ENCODE data around the gene AAR2.

The AAR2 gene

DNA sequence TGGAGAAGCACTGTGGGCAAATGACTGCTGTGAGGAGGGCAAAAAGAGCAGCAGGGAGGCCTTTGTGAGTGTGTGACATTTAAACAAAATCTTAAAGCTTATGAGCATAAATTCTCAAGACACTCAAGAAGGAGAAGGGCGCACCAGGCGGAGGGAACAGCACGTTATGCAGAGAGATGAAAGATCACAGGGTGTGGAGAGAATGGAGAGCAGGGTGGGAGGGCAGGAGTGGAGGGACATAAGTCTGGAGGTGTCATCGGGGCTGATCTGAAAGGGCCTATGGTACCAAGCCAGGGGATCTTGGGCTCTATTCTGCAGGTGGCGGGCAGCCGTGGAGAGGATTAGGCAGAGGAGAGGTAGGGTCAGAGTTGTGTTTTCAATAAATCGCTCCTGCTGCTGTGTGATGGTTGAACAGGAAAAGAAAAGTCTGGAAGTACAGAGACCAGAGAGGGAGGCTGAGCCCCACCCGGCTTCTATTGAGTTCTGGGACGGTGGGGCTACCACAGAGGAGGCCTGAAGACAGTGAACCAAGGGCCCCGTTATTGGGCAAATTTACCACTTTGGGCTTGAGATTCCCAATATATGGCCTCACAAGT is 45.6 kb downstream of the AAR2 start:
- DNase-seq (ENCODE audit: low spot score) (peak; percentile 58), ATAC-seq (ENCODE audit: low read depth) (no peak)
- Histone ChIP-seq H3K27ac (ENCODE audit: poor library complexity, severe bottlenecking) (no peak overlapping the region), H3K4me1 (ENCODE audit: insufficient read depth, poor library complexity, severe bottlenecking) (no peaks in the 10 kb centered on the region), H3K4me3 (ENCODE audit: severe bottlenecking) (no peak overlapping the region), H3K36me3 (ENCODE audit: low read depth) (no peaks in the 10 kb centered on the region), H3K27me3 (ENCODE audit: insufficient read depth, poor library complexity, severe bottlenecking) (peaks cover 32% of the 10 kb centered on the region), H3K9me3 (ENCODE audit: severe bottlenecking) (no peaks in the 10 kb centered on the region)
- TF ChIP-seq, protein P1, sequence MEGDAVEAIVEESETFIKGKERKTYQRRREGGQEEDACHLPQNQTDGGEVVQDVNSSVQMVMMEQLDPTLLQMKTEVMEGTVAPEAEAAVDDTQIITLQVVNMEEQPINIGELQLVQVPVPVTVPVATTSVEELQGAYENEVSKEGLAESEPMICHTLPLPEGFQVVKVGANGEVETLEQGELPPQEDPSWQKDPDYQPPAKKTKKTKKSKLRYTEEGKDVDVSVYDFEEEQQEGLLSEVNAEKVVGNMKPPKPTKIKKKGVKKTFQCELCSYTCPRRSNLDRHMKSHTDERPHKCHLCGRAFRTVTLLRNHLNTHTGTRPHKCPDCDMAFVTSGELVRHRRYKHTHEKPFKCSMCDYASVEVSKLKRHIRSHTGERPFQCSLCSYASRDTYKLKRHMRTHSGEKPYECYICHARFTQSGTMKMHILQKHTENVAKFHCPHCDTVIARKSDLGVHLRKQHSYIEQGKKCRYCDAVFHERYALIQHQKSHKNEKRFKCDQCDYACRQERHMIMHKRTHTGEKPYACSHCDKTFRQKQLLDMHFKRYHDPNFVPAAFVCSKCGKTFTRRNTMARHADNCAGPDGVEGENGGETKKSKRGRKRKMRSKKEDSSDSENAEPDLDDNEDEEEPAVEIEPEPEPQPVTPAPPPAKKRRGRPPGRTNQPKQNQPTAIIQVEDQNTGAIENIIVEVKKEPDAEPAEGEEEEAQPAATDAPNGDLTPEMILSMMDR (IDR thresholded peaks at IDR 0.05; ENCODE audit: poor library complexity, severe bottlenecking): no peak

DNA sequence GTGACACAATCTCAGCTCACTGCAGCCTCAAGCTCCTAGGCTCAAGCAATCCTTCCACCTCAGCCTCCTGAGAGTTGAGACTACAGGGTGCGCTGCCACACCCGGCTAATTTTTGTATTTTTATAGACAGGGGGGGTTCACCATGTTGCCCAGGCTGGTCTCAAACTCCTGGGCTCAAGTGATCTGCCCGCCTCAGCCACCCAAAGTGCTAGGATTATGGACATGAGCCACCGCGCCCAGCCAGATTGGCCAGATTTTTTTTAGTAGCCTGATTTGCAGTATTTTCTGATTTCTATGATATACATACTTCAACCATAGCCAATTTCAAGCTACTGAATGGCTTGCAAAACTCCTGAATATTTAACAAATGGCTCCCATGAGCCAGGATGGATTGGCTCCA is 48.5 kb downstream of the AAR2 start:
- no peaks in the 10 kb centered on the region for H3K36me3 ChIP-seq (ENCODE audit: low read depth)
- no peak overlapping the region for H3K27ac ChIP-seq (ENCODE audit: poor library complexity, severe bottlenecking)
- TF ChIP-seq, protein P1 (IDR thresholded peaks at IDR 0.05; ENCODE audit: poor library complexity, severe bottlenecking): no peak
- no peak for ATAC-seq (ENCODE audit: low read depth)
- H3K9me3 ChIP-seq (ENCODE audit: severe bottlenecking): no peaks in the 10 kb centered on the region
- H3K27me3 ChIP-seq (ENCODE audit: insufficient read depth, poor library complexity, severe bottlenecking): peaks cover 47% of the 10 kb centered on the region
- DNase-seq (ENCODE audit: low spot score): peak; percentile 35
- H3K4me1 ChIP-seq (ENCODE audit: insufficient read depth, poor library complexity, severe bottlenecking): no peaks in the 10 kb centered on the region
- H3K4me3 ChIP-seq (ENCODE audit: severe bottlenecking): no peak overlapping the region

DNA sequence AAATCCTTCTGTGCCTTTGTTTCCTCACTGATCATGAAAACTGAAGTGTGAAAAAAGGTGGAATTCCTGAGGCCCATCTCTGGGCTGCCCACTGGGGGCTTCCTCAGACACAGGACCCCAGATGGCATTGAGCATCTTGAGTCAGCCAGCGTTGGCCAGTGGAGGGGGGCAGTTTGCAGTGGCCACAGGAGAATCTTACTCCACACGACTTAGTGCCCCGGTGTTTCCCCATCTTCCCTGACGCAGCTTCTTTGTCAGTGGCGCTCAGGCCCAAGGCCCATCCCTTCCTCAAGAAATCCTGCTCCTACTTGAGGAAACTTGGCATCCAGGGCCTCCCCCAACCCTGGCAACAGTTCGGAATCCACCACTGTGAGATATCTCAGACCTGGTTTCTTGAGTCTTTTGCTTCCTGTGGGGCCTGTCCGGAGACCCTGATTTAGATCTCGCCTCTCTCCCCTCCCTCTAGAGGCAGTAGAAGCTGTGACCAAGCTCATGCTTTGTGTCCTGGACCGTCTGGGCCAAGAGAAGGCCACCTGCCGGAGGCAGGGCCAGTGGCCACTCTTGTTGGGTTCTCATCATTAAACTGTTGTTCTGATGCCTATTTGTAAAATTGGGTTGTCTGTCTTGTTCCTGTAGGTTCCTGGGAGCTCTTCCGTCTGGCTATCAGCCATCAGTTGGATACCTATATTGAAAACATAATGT is 49.6 kb downstream of the AAR2 start:
- Histone ChIP-seq H3K9me3 (ENCODE audit: severe bottlenecking) (no peaks in the 10 kb centered on the region), H3K27ac (ENCODE audit: poor library complexity, severe bottlenecking) (no peak overlapping the region), H3K27me3 (ENCODE audit: insufficient read depth, poor library complexity, severe bottlenecking) (peaks cover 47% of the 10 kb centered on the region), H3K4me3 (ENCODE audit: severe bottlenecking) (no peak overlapping the region), H3K36me3 (ENCODE audit: low read depth) (no peaks in the 10 kb centered on the region), H3K4me1 (ENCODE audit: insufficient read depth, poor library complexity, severe bottlenecking) (no peaks in the 10 kb centered on the region)
- ATAC-seq (ENCODE audit: low read depth): no peak
- peak; percentile 66 for DNase-seq (ENCODE audit: low spot score)
- TF ChIP-seq, protein P1 (IDR thresholded peaks at IDR 0.05; ENCODE audit: poor library complexity, severe bottlenecking): no peak

DNA sequence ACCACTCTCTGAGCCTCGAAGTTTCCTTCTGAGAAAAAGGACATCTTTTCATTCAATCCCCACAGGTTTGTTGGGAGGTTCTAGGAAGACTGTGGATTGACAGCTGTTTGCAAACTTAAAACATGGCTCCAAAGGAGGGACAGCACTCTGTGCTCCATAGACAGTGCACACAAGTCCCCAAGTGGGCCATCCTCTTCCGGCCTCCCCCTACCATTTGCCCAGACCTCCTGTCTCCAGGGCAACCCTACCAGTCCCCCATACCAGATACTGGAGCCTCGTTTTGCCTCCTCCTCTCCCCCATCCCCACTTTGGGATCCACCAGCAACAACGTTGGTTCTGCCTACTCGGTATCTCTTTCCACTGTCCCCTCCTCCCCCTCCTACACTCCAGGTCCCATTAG is 61.4 kb downstream of the AAR2 start:
- H3K9me3 ChIP-seq (ENCODE audit: severe bottlenecking): no peaks in the 10 kb centered on the region
- H3K4me3 ChIP-seq (ENCODE audit: severe bottlenecking): no peak overlapping the region
- peak; percentile 47 for DNase-seq (ENCODE audit: low spot score)
- peaks cover 44% of the 10 kb centered on the region for H3K27me3 ChIP-seq (ENCODE audit: insufficient read depth, poor library complexity, severe bottlenecking)
- H3K4me1 ChIP-seq (ENCODE audit: insufficient read depth, poor library complexity, severe bottlenecking): no peaks in the 10 kb centered on the region
- ATAC-seq (ENCODE audit: low read depth): no peak
- no peaks in the 10 kb centered on the region for H3K36me3 ChIP-seq (ENCODE audit: low read depth)
- no peak overlapping the region for H3K27ac ChIP-seq (ENCODE audit: poor library complexity, severe bottlenecking)
- TF ChIP-seq, protein P1 (IDR thresholded peaks at IDR 0.05; ENCODE audit: poor library complexity, severe bottlenecking): no peak

DNA sequence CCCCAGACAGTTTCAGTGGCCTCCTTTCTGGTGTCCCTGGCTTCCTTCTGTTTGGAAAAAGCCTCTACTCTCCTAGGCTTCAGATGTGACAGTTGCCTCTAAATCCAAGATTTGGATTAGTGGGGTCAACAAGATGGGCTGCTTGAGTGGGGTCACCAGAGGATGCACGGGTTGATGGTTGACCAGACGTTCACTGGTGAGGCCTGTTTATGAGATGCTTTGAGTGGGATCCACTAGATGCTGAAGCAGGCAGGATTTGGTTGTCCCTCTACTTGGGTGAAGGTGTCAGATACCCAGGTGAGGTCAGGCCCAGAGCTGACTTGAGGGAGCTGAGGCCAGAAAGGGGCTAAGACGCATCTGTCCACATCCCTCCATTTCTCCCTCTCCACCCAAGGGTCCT is 61.8 kb downstream of the AAR2 start:
- H3K27ac ChIP-seq (ENCODE audit: poor library complexity, severe bottlenecking): no peak overlapping the region
- H3K9me3 ChIP-seq (ENCODE audit: severe bottlenecking): no peaks in the 10 kb centered on the region
- DNase-seq (ENCODE audit: low spot score) (peak; percentile 63), ATAC-seq (ENCODE audit: low read depth) (no peak)
- H3K4me1 ChIP-seq (ENCODE audit: insufficient read depth, poor library complexity, severe bottlenecking): no peaks in the 10 kb centered on the region
- TF ChIP-seq, protein P1 (IDR thresholded peaks at IDR 0.05; ENCODE audit: poor library complexity, severe bottlenecking): no peak
- peaks cover 46% of the 10 kb centered on the region for H3K27me3 ChIP-seq (ENCODE audit: insufficient read depth, poor library complexity, severe bottlenecking)
- no peak overlapping the region for H3K4me3 ChIP-seq (ENCODE audit: severe bottlenecking)
- no peaks in the 10 kb centered on the region for H3K36me3 ChIP-seq (ENCODE audit: low read depth)
